ENCODE data around the gene RAB39B. TPM values are rescaled to one million over a fixed set of nuclear protein-coding genes. Genes with fewer than 3 reads are reported as not detected.
"Not testable (repeated sequence)": the region's sequence is repeated elsewhere in the genome, so short reads cannot be mapped to it uniquely, and the experiment has no call there.

The RAB39B gene
- total RNA-seq = under 1 TPM; 0.14 to 0.78 TPM

- Histone ChIP-seq H3K27me3 (replicated peaks; ENCODE audit: insufficient read depth) (no peaks in the 10 kb centered on the region), H3K9me3 (no peaks in the 10 kb centered on the region), H3K27ac (no peak within 1 kb of the TSS), H3K36me3 (no peaks in the 10 kb centered on the region), H3K4me1 (ENCODE audit: control insufficient read depth in 1 of 2, low read depth in 2 of 2) (no peaks in the 10 kb centered on the region), H3K4me3 (peak within 1 kb of the TSS; percentile 71)
- DNase-seq (ENCODE audit: low spot score) (peak; percentile 10), ATAC-seq (ENCODE audit: insufficient number of reproducible peaks, low FRiP score, low read depth) (no peak)
- no peak for TF ChIP-seq CTCF (IDR thresholded peaks at IDR 0.05)
Measured at GRCh38 chrX:155263854-155264628, at the start of gene RAB39B. RAB39B (minus strand) TSS chrX:155264491; CDS start chrX:155264288, 203 bp downstream.

- H3K4me3 ChIP-seq = no peak overlapping the region
- no peaks in the 10 kb centered on the region for H3K27me3 ChIP-seq (replicated peaks; ENCODE audit: insufficient read depth)
- H3K9me3 ChIP-seq = no peaks in the 10 kb centered on the region
- no peak for TF ChIP-seq CTCF (IDR thresholded peaks at IDR 0.05)
- no peak for ATAC-seq (ENCODE audit: insufficient number of reproducible peaks, low FRiP score, low read depth)
- no peak overlapping the region for H3K27ac ChIP-seq
- no peaks in the 10 kb centered on the region for H3K4me1 ChIP-seq (ENCODE audit: control insufficient read depth in 1 of 2, low read depth in 2 of 2)
- H3K36me3 ChIP-seq = no peaks in the 10 kb centered on the region
- DNase-seq (ENCODE audit: low spot score) = no peak
Measured at GRCh38 chrX:155313766-155314165, 49.5 kb upstream of the RAB39B start.

GRCh38 chrX:155293771-155294170 lies 29.5 kb upstream of the RAB39B start:
- DNase-seq (ENCODE audit: low spot score) = no peak
- no peak for TF ChIP-seq CTCF (IDR thresholded peaks at IDR 0.05)
- Histone ChIP-seq H3K36me3 (no peaks in the 10 kb centered on the region), H3K27ac (no peak overlapping the region), H3K4me1 (ENCODE audit: control insufficient read depth in 1 of 2, low read depth in 2 of 2) (no peaks in the 10 kb centered on the region), H3K9me3 (no peaks in the 10 kb centered on the region), H3K4me3 (no peak overlapping the region), H3K27me3 (replicated peaks; ENCODE audit: insufficient read depth) (no peaks in the 10 kb centered on the region)
- ATAC-seq (ENCODE audit: insufficient number of reproducible peaks, low FRiP score, low read depth) = no peak

- Histone ChIP-seq H3K9me3 (no peaks in the 10 kb centered on the region), H3K4me1 (ENCODE audit: control insufficient read depth in 1 of 2, low read depth in 2 of 2) (no peaks in the 10 kb centered on the region), H3K4me3 (no peak overlapping the region), H3K27me3 (replicated peaks; ENCODE audit: insufficient read depth) (no peaks in the 10 kb centered on the region), H3K27ac (no peak overlapping the region), H3K36me3 (no peaks in the 10 kb centered on the region)
- no peak for TF ChIP-seq CTCF (IDR thresholded peaks at IDR 0.05)
- ATAC-seq (ENCODE audit: insufficient number of reproducible peaks, low FRiP score, low read depth) = no peak
- no peak for DNase-seq (ENCODE audit: low spot score)
Measured at GRCh38 chrX:155279873-155280272, 15.6 kb upstream of the RAB39B start.

GRCh38 chrX:155270969-155271368 lies 6.7 kb upstream of the RAB39B start:
- no peaks in the 10 kb centered on the region for H3K4me1 ChIP-seq (ENCODE audit: control insufficient read depth in 1 of 2, low read depth in 2 of 2)
- no peak overlapping the region for H3K4me3 ChIP-seq
- no peak for TF ChIP-seq CTCF (IDR thresholded peaks at IDR 0.05)
- no peak for DNase-seq (ENCODE audit: low spot score)
- no peaks in the 10 kb centered on the region for H3K9me3 ChIP-seq
- no peaks in the 10 kb centered on the region for H3K36me3 ChIP-seq
- no peak overlapping the region for H3K27ac ChIP-seq
- no peak for ATAC-seq (ENCODE audit: insufficient number of reproducible peaks, low FRiP score, low read depth)
- H3K27me3 ChIP-seq (replicated peaks; ENCODE audit: insufficient read depth) = no peaks in the 10 kb centered on the region

GRCh38 chrX:155267995-155268394 lies 3.7 kb upstream of the RAB39B start:
- not testable (repeated sequence) for ATAC-seq (ENCODE audit: insufficient number of reproducible peaks, low FRiP score, low read depth); H3K27me3 ChIP-seq (replicated peaks; ENCODE audit: insufficient read depth); H3K4me1 ChIP-seq (ENCODE audit: control insufficient read depth in 1 of 2, low read depth in 2 of 2); H3K4me3 ChIP-seq; H3K9me3 ChIP-seq; H3K36me3 ChIP-seq; H3K27ac ChIP-seq; DNase-seq (ENCODE audit: low spot score)

Data from thoracic aorta (tissue), 2 donors.